GM12875 (cell line): ENCODE measurements around the gene ZNF354C.

Source experiments
- H3K4me3 ChIP-seq: one replicate; pipeline ENCODE4 v1.5.1; 2011; ENCODE audit warnings: low read depth, low read length, control low read depth
- TF ChIP-seq, protein P1 (sequence below): IDR thresholded peaks from 2 replicates; pipeline ENCODE4 v1.5.1; 2011; ENCODE audit warnings: low read depth, mild to moderate bottlenecking, control low read depth, inconsistent platforms, low read length, moderate library complexity, borderline replicate concordance; ENCODE audit not compliant: insufficient read depth

Gene ZNF354C

DNA sequence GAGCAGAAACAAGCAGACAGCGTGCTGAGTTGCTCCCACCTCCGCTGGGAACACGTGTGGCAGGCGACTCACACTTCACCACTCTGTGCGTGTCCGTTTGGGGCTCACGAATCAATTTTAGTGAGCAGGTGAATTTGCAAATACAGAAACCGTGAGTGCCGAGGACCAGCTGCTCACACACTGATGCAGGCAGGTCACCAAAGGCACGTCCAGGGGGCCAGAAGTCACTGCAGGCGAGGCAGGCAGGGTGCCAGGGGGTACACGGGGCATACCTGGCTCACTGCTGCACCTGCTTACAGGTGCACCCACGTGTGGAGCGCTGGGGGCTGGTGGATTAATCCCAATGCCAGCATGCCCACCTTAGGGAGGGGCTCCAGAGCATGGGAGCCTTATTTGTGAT, 68.8 kb downstream of the ZNF354C start:
- H3K4me3 ChIP-seq: no peak overlapping the region
- TF ChIP-seq, protein P1, sequence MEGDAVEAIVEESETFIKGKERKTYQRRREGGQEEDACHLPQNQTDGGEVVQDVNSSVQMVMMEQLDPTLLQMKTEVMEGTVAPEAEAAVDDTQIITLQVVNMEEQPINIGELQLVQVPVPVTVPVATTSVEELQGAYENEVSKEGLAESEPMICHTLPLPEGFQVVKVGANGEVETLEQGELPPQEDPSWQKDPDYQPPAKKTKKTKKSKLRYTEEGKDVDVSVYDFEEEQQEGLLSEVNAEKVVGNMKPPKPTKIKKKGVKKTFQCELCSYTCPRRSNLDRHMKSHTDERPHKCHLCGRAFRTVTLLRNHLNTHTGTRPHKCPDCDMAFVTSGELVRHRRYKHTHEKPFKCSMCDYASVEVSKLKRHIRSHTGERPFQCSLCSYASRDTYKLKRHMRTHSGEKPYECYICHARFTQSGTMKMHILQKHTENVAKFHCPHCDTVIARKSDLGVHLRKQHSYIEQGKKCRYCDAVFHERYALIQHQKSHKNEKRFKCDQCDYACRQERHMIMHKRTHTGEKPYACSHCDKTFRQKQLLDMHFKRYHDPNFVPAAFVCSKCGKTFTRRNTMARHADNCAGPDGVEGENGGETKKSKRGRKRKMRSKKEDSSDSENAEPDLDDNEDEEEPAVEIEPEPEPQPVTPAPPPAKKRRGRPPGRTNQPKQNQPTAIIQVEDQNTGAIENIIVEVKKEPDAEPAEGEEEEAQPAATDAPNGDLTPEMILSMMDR: no peak

DNA sequence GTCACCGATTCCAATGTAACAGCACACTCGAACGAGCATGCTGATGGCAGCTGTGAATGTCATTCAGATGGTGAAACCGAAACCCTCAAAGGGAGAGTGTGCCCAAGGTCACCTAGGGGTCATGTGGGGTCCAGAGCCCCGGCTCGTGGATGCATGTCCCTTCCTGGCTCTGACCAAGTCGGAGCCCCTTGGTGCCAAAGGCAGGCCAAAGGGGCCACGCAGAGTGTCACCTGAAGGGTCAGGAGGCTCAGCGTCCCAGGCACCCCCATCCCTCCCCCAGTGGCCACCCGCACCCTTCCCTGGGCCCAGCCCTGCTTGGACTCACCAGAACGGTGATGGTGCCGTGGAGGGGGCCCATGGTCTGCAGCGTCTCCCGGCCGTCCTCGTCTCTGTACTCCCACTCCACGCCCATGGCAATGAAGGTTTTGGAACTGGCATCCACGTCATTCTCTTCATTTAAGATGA, 69.5 kb downstream of the ZNF354C start:
- TF ChIP-seq, protein P1: no peak
- no peak overlapping the region for H3K4me3 ChIP-seq

DNA sequence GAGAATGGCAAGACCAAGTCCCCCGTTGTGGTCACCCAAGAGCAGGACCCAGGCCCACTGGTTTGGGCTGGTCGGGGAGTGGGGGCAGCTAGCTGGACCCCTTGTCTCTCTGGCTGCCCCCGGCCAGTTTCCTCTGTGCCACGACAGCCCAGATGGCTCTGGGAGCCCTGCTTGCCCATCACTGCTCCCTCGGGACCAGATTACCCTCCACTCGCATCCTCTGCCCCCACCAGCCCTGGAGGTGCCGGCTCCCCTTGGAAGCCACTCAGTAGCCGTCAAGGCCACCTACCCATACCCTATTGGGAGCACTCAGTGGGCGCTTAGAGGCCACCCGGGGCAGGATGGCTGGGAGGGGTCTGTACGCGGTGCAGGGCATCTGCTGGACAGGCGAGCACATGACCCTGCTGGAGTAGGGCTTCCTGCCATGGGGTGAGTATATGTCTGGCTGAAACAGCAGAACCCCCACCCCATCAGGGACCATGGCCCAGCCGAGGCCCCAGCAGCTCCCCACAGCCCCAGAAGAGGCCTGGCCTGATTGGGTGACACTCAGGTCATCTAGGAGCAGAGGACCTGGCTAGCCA, 70.0 kb downstream of the ZNF354C start:
- H3K4me3 ChIP-seq: no peak overlapping the region
- TF ChIP-seq, protein P1: no peak

DNA sequence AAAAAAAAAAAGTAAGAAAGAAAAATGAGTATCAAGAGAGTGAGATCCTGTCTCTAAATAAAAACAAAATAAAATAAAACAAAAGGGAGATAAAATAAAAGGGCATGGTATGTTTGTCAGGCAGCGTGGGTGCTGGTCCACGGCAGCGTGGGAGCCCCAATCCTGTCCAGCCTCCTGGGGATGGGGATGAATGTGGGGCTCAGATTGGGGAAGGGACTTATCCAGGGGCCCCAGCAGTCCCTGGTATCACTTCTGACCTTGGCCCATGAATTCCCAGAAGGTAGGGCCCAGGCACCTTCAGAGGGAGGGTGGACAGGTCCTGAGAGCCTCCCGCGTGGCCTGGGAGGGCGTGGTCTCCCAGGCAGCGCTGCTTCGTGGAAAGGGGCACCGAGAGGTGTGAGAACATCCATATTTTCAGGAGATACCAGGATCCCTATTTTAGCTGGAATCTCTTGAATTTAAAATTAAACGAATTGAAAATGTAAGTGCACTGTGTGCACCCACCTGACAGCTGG, 71.2 kb downstream of the ZNF354C start:
- no peak overlapping the region for H3K4me3 ChIP-seq

DNA sequence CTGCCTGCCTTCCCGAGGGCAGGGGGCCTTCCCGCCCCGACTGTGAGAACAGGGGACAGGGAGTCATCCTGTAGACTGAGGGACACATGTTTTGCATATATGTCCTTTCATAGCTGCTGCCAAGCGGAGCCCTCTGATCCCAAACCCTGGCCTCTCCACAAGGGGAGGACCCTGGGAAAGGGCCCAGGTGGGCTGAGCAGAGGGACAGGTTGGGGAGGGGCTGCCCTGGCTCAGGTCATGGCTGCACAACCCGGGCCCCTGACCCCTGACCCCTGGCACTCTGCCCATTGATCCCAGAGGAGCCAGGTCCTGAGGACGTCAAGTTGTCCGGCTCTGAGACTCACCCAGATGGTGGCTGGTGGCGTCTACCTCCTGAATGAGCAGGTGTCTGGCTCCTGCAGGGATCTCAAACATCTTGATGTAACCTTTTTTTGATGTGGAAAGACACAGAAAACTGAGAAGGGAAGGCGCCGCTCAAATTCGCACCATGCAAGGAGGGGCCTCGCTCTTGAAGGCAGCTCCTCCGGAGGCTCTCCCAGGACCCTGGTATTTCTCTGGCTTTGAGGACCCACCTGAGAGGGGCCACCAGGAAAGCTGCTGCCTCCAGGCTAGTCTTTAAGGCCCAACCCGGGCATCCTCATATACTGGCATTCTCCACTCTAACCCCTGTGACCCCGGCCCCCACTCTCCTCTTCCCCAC, 71.9 kb downstream of the ZNF354C start:
- H3K4me3 ChIP-seq: no peak overlapping the region
- TF ChIP-seq, protein P1: no peak

More for the DNA sequence above, 71.2 kb downstream of the ZNF354C start:
- TF ChIP-seq, protein P1: no peak

DNA sequence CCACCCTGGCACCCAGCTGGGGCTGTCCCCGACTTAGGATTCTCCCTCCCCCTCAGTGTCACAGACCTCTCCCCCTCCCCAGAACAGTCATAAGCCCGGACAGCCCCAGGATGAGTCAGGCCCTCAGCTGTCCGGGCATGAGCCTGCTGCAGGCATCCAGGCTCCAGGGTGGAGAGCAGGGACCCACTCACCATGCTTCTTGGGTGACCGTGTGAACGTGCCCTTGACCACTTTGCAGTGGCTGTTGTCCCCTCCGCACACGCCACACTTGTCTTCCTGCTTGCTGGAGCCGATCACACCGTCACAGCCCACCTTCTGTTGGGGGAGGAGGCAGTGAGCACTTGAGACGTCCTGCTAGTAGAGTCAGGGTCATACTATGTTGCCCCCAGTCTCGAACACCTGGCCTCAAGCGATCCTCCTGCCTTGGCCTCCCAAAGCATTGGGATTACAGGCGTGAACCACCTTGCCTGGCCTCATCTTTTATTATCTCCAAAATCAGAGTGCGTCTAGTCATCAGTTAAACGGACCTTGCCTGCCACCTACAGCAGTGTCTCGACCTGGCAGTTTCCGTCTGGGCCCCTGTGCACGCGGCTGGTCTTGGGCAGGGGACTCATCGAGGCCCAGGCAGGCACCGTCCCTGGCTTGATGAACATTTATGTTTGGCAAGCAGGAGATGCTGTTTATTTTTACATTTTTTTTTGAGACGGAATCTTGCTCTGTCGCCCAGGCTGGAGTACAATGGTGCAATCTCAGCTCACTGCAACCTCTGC, 72.6 kb downstream of the ZNF354C start:
- TF ChIP-seq, protein P1: no peak
- no peak overlapping the region for H3K4me3 ChIP-seq
